Measurements from ENCODE around the gene GALK1.
"Not testable (repeated sequence)": the region's sequence is repeated elsewhere in the genome, so short reads cannot be mapped to it uniquely, and the experiment has no call there.

The GALK1 gene

DNA sequence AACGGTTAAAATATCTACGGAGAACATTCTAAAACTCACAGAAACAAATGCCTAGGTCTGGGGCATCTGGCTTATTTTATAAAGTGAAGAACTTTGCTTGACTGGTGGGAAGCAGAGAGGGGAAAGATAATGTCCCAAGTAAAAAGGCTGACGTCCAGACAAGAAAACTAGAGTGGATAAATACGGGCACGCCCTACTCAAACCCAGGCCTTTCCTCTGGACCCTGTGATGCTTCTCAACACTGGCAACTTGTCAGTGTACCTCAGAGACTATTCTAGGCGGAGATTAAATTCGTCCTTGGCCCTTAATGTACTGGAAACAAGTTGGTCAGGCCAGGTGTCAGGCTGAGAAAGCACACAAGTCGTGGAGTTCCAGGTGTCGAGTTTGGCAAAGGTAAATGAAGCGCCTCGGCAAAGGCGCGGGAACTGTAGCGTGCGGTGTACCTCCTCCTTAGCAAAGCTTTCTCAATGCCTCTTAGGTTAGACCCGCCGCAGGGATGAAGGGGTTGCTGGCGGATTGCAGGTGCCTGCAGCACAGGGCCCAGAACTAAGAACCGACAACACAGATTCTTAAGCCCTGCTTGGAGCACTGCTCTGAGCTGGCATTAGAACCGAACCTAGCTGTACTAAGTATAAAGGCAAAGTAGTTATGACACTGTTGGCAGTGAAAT lies 18.9 kb upstream of the GALK1 start:
- no peak for DNase-seq

DNA sequence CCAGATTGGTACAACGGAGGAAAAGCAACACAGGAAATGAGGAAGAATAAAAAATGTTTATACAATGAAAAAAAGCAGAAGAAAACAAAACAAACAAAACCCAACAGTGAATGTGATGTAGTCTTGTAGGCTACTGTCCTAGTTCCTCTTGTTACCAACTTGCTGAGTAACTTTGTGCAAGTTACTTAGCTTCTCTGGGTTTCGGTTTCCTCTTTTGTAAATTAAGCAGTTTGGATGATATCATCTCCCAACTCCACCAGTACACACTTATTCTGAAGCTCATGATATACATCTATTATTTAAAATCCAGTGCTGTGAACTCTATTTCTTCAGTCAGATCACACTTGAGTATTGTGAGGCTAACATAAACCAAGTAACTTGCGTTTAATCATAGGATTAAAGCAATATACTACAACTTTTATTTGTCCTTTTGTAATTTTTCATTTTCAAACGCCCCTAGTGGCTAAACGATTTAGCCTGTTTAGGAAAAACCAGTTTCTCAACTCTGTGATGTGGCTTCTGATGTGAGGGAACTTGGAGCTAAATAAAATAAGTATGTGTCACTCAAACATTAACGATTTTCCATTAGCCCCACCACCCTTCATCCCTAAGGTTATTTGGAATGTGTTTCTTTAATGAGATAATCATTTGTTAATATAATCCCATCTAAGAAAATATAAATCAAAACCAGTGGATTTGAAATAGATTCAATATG lies 18.2 kb upstream of the GALK1 start:
- no peak for DNase-seq

DNA sequence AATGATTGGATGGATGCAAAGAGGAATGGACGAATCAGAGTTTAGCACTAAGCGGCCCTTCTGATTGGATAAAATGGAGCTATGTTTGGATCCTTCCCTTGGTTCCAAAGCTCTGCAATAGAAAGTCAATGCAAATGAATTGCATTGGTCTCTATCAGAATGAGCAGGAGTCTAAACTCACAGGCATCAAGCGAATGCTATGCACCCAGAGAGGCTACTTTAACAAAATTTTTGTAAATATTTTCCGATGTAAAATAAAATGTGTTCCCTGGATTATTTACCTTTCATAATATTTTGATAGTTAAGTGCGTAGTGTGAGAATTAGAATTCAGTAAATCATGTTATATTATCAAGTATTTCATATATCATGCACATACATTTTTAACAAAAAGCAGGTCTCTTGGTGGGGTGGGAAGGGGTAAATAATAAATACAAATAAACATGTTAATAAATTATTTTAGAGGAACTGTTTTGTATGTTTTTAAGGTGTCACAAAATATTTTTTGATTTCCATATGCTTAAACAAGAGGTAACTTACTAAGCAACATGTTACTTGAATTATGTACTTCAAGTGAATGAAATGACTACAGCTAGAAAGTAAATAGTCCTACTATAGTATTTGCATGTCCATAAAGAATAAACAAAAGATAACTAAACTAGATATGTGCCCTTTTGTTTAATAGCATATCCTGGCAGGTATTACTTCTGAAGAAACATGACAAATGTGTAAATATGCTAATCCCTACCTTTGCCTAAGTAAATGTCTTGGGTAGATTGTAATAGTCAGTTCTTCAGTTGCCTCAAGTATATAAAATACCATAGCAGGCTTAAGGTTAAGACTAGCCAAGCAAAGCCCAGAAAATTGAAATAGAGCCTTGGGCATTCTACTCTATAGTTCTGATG lies 15.2 kb upstream of the GALK1 start:
- no peak for DNase-seq

DNA sequence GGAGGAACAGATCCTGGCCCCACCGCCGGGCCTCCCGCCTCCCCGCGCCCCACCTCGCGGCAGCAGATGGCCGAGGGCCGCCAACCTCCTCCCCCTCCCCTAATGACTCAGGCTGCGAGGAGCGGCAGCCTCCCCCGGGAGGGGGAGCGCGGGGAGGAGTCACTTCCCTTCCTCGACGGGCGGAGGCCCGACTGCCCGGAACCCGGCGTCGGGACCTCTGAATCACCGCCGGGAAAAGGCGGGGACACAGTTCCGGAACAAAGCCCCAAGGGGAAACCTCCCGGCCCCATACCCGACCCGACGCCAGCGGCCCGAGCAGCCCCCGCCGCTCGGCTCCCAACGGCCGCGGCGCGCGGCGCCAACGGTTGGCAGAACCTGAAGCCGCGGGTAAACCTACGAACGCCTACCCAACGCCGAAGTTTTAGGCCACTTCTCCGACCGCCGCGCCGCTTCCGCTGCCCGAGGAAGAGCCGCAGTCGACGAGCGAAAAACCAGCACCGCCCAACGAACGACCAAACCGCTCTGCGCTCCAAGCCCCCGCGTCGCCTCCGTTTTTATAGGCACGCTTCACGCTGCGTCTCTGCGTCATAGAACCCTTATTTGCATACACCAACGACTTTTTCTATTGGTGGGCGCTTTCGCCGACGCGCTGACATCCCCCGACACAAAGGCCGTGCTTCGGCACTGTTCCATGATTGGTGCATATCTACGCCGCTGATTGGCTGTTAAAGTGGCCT lies 14.4 kb upstream of the GALK1 start:
- DNase-seq = peak; percentile 100

- DNase-seq = no peak
Observed at GRCh38 chr17:75778861-75779249, 13.9 kb upstream of the GALK1 start.

DNA sequence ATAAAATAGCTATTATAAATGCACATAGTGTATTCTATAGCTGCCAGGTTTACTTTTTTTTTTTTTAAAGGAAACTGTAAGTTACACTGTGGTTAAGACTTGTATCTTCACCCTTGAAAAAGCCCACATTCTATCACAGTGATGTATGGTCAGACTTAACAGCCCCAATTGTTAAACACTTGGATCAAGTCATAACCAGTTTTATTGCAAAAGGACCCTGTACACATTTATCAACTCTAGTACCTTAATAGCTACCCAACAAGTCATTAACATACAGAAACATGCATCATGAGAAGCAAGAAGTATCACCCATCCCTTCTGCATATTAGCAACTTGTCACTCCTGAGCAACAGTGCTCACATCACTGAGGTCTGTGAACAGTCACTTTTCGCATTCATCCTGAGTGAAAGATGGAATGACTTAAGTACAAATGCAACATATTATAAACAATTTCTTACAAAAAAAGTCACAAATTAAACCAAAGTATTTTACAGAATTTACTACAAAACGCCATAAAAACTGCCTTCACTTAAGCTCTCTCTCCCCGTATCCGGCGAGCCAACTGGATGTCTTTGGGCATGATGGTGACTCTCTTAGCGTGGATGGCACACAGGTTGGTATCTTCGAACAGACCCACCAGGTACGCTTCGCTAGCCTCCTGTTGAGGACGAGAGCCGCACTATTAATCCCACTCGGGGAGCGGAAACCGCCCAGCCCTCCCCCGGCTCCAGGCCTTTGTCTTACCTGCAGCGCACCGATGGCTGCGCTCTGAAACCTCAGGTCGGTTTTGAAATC lies 13.3 kb upstream of the GALK1 start:
- not testable (repeated sequence) for DNase-seq

DNA sequence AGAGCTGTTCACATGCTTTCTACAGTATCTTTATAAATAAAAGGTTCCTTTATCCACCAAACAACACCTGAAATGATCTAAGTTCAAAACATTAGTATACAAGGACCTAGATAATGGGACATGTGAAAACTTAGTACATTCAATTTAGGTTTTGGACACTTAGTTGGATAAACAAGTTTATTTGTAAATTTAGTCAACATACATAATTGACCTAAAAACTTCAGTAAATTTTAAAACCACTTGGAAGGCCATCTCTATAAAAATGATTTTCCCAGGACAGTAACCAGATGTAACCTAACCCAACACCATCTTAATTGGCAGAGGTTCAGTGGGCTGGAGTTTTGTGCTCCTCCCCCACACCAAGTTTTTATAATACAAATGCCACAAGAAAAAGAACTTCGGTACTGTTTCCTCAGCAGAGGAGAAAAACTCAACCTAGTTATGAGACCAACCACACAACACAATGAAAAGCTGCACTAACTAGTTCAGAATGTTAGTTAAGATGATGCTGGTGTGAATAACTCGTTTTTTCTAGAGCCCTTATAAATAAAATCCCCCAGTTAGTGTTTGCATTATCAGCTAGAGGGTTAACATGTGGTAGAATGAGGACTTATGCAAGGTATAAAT lies 12.4 kb upstream of the GALK1 start:
- no peak for DNase-seq

DNA sequence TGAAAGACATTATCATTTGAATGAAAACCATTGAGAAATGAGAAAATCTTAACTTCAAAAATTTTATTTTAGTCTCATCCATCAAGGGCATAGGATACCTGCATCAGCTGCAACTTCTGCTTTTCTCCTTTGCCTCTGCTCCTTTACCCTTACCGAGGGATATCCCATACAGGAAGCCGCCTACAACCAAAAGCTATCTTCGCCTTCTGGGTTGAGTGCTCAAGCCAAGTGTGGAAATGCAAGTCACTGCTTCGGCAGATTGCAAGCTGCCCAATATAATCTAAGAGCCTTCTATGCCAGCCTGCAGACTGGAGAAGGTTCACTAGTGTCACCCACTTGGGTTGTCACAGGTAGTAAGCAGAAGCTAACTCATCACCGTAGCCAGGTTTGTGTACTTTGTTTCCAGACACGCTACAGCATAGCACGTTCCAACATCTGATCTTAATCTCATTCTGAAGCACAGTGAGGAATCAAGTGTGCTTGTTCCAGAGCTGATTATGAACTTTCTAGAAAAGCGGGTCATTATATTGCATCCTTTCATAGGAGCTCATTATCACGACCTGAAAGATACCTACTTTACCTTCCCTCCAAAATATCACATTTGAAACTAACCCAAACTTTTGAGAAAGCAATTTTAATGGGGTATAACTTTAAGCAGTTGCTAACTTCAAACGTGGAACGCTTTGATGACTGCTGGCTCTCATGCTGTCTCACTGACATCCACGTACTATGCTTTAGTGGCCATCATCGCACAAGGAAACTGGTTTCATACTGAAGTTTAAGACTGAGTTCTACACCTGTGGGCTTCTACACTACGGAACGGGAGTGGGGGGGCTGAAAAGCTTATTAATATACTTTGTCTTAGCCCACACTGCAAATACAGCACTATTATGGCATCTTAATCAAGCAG lies 11.6 kb upstream of the GALK1 start:
- no peak for DNase-seq

DNA sequence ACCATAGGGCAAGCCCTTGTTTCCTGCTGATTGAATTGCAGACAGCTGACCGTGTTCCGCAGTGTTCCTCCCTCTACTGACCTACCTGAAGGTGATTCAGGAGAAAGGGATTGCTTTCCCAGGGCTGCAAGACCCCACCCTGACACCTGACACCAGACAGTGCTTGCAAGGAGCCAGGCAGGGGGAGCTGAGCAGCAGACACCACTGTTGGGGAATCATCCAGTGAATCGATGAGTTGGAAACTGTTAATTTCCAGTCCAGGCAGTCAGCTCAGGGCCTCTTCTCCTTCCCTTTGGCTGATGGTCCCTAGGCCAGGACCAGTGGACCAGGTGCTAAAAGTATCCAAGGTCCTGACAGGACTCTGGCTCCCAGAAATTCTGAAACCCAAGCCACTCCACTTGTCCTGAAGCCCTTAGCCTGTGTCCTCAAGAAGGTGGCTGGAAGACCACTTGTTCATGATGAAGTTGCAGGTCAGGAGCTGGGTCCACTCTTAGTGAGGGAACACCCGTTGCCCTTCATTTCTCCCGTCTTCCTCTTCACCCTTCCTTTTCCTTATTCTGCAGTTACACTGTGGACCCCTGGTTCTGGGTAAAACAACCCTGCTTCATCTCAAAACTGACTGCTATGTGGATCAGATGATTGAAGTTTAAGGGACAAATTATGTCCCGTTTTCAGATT lies 10.1 kb upstream of the GALK1 start:
- no peak for DNase-seq

- DNase-seq = no peak
Observed at GRCh38 chr17:75774471-75774990, 9.5 kb upstream of the GALK1 start.

DNA sequence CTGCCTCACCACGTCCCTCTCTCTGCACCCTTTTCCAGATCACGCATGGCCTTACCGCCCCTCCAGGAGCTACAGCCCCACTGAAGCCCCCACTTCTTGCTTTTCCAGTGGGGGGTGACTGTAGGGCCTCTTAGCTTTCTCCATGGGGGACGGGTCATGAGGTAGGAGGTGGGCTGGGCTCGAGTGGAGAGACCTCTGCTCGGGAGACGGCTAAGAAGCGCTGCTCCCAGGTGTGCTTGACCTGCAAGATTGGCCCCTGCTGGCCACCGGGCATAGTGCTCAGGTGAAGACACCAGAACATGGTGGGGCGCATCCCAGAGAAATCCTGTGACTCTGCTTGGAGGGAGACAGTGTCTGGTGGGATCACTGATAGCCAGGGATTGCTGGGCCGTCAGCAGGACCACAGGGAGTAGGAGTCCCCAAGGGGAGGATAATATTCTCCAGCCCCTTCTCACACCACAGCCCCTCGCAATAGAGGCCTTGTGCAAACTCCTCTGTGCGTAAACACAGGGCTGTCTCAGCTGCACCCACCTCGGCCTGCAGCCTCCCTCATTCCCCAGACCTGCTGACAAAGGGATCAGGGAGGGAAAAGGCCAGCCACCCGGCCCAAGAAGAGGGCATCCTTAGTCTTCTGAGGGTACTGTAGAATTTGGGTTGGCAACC lies 8.9 kb upstream of the GALK1 start:
- no peak for DNase-seq

DNA sequence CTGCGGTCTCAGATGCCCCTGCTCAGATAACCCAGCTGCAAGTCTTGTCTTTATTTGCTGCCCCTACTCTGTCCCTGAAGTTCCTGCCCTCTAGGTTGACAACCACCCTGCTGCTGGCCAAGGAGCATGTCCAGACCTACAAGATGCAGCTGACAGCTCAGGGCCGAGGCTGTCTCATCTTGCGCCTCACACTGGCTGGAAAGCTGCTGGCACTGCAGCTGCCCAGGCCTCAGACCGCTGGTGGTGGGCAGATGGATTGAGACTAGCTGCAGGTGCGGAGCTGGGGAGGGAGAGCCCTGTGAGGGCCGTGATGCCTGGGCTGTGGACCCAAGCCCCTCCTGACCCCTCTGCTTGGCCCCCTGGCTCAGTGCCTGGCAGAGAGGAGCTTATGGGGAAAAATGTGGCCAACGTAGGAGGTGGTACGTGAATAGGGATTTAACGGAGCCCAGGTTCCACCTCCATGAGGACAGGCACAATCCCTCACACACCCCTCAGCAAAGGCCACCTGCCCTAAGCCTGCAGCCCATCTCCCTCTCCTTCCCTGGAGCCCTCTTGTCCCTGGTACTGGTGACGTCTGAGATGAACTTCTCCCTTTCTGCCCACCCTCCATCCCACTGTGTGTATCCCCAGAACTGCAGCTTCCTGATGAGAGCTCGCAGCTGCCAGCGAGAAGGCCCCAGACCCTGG lies 8.3 kb upstream of the GALK1 start:
- no peak for DNase-seq

DNA sequence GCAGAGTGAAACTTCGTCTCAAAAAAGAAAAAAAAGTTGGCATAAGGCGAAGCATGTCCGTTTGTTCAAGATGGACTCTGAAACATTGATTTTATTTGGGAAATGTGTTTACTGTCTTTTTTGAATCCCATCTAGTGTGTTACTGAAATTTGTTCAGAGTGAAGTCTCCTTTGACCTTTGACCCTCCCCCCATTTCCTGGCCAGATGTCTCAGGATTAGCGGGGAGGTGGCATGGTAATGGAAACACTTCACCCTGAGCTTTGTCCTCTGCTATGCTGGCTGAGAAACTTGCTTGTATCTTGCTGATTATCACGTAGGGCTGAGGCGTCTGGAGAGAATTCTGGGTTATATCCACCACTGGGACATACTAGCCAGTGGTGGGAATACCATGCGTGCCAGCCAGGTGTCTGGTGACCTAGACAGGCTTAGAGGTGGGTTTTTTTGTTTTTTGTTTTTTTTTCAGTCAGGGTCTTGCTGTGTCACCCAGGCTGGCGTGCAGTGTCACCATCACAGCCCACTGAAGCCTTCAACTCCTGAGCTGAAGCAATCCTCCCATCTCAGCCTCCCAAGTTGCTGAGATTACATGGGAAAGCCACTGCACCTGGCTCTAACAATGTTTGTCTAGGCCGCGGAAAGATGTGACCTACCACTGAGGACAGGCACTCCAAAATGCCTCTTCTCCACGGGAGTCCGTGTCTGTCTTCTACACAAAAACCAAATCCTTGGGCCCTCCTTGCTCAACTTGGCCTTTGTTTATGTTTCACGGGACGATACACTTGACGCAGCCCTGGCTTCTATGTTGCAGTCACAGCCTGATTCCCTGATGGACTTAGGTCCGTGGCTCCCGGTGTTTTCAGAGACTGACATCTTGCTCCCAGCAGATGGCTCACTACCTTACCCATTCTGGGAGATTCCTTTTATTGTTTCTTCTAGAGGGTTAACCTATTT lies 6.6 kb upstream of the GALK1 start:
- no peak for DNase-seq

GRCh38 chr17:75769536-75769935 lies 4.5 kb upstream of the GALK1 start:
- DNase-seq = no peak

- DNase-seq = no peak
Observed at GRCh38 chr17:75767881-75768280, 2.9 kb upstream of the GALK1 start.

DNA sequence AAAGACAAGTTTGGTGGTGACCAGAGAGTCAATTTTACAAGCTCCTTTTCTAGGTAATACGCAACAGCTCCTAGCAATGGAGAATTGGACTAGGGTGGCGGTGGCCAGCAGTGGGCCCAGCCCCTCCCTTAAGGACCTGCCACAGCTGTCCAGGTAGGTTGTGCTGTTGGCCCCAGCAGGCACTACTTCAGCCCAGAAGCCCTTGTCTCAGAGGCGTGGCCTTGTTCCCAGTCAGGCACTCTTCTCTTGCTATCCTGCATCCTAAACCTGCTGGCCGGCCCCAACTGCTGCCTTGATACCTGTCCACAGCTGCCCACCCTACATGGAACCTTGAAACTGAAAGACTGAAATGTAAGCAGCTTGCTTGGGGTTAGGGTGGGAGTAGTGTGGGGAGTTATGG lies 989 bp upstream of the GALK1 start:
- no peak for DNase-seq

- no peak for DNase-seq
Observed at GRCh38 chr17:75764417-75764710, 628 bp downstream of the GALK1 start.
